DOHH2 (cell line): Measurements from ENCODE around the gene MVB12B.
"Not testable (repeated sequence)": the region's sequence is repeated elsewhere in the genome, so short reads cannot be mapped to it uniquely, and the experiment has no call there.

Source experiments
- H3F3A ChIP-seq: fragments of 200-600 bp; sonication (generic), shearing (Covaris generic); 2 replicates; pipeline ENCODE4 v1.6.0; 2016; ENCODE audit warnings: antibody characterized with exemption, mild to moderate bottlenecking; ENCODE audit not compliant: control insufficient read depth, insufficient read depth
- H3K27ac ChIP-seq: fragments of 200-600 bp; sonication (generic); 2 replicates; pipeline ENCODE4 v1.5.1; 2014; ENCODE audit warnings: low read depth, mild to moderate bottlenecking, low read length, moderate library complexity
- H3K27me3 ChIP-seq: fragments of 200-600 bp; sonication (generic); 2 replicates; pipeline ENCODE4 v1.6.1; 2014; ENCODE audit warnings: mild to moderate bottlenecking, low read length, mixed read lengths; ENCODE audit not compliant: control insufficient read depth
- H3K36me3 ChIP-seq: fragments of 200-600 bp; sonication (generic); 2 replicates; pipeline ENCODE4 v1.6.1; 2014; ENCODE audit warnings: mild to moderate bottlenecking, low read length, moderate library complexity, mixed read lengths; ENCODE audit not compliant: control insufficient read depth
- H3K4me1 ChIP-seq: fragments of 200-600 bp; sonication (generic); 2 replicates; pipeline ENCODE4 v1.6.1; 2014; ENCODE audit warnings: mild to moderate bottlenecking, low read length, mixed read lengths; ENCODE audit not compliant: control insufficient read depth
- H3K4me2 ChIP-seq: fragments of 200-600 bp; sonication (generic); 2 replicates; pipeline ENCODE4 v1.6.0; 2014; ENCODE audit warnings: mild to moderate bottlenecking, low read length, moderate library complexity
- H3K4me3 ChIP-seq: fragments of 200-600 bp; sonication (generic); 2 replicates; pipeline ENCODE4 v1.5.1; 2014; ENCODE audit warnings: mild to moderate bottlenecking, low read length, mixed read lengths
- H3K79me2 ChIP-seq: fragments of 200-600 bp; sonication (generic); 2 replicates; pipeline ENCODE4 v1.6.1; 2014; ENCODE audit warnings: mild to moderate bottlenecking, low read length, mixed read lengths; ENCODE audit not compliant: control insufficient read depth
- H3K9me2 ChIP-seq: fragments of 200-600 bp; sonication (generic); replicated peaks from 2 replicates; pipeline ENCODE4 v1.6.1; 2014; ENCODE audit warnings: mild to moderate bottlenecking, low read length, mixed read lengths; ENCODE audit not compliant: control insufficient read depth
- H3K9me3 ChIP-seq: fragments of 200-600 bp; sonication (generic); 2 replicates; pipeline ENCODE4 v1.6.1; 2014; ENCODE audit warnings: antibody characterized with exemption, low read length, mixed read lengths; ENCODE audit not compliant: control insufficient read depth, insufficient read depth
- H4K20me1 ChIP-seq: fragments of 200-600 bp; sonication (generic); 2 replicates; pipeline ENCODE4 v1.6.0; 2014; ENCODE audit warnings: low read depth, mild to moderate bottlenecking, antibody characterized with exemption, low read length, moderate library complexity; ENCODE audit not compliant: control insufficient read depth, insufficient read depth
- EZH2phosphoT487 ChIP-seq: fragments of 200-600 bp; sonication (generic); IDR thresholded peaks from 2 replicates; pipeline ENCODE4 v1.6.1; 2017; ENCODE audit warnings: borderline replicate concordance, mild to moderate bottlenecking, antibody characterized with exemption, low read length, moderate library complexity, mixed read lengths
- TF ChIP-seq, protein P1 (sequence below): fragments of 200-600 bp; sonication (generic); IDR thresholded peaks from one replicate; pipeline ENCODE4 v1.5.1; 2014; ENCODE audit warnings: antibody characterized with exemption, mild to moderate bottlenecking, low read depth, low read length; ENCODE audit not compliant: poor library complexity, severe bottlenecking

Gene MVB12B

DNA sequence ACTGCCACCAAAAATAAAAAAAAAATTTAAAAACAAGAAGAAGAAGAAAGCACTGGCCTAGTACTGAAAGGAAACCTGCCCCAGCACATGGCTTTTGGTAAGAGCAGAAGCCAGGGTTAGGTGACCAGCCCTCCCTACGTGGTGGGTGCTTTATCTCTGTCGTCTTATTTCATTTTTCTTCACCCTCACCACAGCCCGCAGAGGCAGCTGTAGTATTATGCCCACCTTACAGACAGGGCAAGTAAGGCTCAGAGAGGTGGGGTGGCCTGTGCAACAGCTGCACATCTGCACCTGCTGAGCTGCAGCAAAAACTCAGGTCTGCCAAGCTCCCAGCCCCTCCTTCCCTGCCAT lies 146.3 kb downstream of the MVB12B start:
- Histone ChIP-seq H3K4me3 (no peak overlapping the region), H3F3A (no peaks in the 10 kb centered on the region), H3K4me2 (no peak overlapping the region), H3K36me3 (no peaks in the 10 kb centered on the region), H4K20me1 (no peaks in the 10 kb centered on the region), H3K79me2 (no peaks in the 10 kb centered on the region), H3K9me3 (no peaks in the 10 kb centered on the region), H3K4me1 (peaks cover 30% of the 10 kb centered on the region), H3K27me3 (peaks cover 3% of the 10 kb centered on the region; the same call in 1 of the 2 replicates), H3K27ac (no peak overlapping the region), H3K9me2 (no peaks in the 10 kb centered on the region)
- TF ChIP-seq EZH2phosphoT487: no peak

DNA sequence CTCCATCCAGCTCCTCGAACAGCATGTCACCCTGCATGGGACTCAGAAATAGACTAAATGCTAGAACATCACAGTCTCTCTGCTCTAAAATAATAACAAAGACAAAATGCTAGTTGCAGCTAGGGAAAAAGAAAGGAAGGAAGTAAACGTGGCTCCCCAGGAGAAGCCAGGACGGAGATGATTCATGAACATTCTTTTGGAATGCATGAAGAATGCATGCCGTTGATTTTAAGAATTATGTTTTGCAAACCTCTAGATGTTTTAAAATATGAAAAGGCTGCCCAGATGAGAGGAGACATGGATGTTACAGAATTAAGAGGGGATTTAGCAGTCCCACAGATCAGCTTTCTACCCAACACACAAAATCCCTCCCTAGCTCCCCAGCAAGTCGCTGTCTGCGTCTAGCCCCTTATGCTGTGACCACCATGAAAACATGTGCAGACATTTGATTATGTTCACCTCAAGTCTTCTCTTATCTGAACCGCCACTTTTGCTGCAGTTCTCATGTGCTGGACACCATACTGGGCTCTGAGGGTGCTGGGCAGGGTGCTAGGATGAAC lies 147.7 kb downstream of the MVB12B start:
- TF ChIP-seq, protein P1, sequence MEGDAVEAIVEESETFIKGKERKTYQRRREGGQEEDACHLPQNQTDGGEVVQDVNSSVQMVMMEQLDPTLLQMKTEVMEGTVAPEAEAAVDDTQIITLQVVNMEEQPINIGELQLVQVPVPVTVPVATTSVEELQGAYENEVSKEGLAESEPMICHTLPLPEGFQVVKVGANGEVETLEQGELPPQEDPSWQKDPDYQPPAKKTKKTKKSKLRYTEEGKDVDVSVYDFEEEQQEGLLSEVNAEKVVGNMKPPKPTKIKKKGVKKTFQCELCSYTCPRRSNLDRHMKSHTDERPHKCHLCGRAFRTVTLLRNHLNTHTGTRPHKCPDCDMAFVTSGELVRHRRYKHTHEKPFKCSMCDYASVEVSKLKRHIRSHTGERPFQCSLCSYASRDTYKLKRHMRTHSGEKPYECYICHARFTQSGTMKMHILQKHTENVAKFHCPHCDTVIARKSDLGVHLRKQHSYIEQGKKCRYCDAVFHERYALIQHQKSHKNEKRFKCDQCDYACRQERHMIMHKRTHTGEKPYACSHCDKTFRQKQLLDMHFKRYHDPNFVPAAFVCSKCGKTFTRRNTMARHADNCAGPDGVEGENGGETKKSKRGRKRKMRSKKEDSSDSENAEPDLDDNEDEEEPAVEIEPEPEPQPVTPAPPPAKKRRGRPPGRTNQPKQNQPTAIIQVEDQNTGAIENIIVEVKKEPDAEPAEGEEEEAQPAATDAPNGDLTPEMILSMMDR: no peak
- TF ChIP-seq EZH2phosphoT487: no peak
- Histone ChIP-seq H3K4me1 (peaks cover 29% of the 10 kb centered on the region), H3K4me3 (no peak overlapping the region), H3K27ac (no peak overlapping the region), H3K36me3 (no peaks in the 10 kb centered on the region), H3K9me3 (no peaks in the 10 kb centered on the region), H3K4me2 (no peak overlapping the region), H3K9me2 (no peaks in the 10 kb centered on the region), H3K27me3 (peaks cover 3% of the 10 kb centered on the region; the same call in 1 of the 2 replicates), H4K20me1 (no peaks in the 10 kb centered on the region), H3K79me2 (no peaks in the 10 kb centered on the region), H3F3A (no peaks in the 10 kb centered on the region)

DNA sequence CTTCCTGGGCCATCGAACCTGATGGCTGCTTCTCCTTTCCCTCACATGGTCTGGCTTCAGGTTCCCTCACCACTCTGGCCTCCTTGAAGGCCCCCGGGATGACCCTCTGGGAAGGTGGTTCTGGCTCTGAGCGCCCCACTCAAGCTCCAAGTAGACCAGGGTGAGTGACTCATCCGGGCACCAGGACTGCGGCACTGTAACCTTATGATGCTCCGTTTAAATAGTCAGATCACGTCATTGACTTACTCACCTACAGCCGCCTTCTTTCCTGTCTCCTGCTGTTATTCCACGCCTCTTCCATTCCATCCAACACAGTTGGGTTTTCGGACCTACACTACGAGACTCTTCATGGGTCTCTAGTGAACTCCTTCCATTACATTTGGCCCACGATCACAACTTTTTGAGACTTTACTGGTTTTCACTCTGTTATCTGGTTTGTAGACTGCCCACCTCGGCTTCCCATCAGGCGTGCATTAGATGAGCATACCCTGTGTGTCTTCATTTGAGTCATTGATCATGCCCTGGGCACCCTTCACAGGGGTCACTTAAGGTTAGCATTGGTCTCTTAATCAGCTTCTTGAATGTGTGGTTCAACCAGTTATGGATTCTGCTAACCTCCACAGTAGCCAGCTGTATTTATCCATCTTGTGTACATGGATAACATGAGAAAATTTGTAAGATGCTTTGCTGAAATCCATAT lies 148.3 kb downstream of the MVB12B start:
- no peak for TF ChIP-seq EZH2phosphoT487
- TF ChIP-seq, protein P1: no peak
- Histone ChIP-seq H3K36me3 (no peaks in the 10 kb centered on the region), H3K9me3 (no peaks in the 10 kb centered on the region), H3K4me1 (peaks cover 23% of the 10 kb centered on the region), H3K27ac (no peak overlapping the region), H3F3A (no peaks in the 10 kb centered on the region), H3K9me2 (no peaks in the 10 kb centered on the region), H3K79me2 (no peaks in the 10 kb centered on the region), H4K20me1 (no peaks in the 10 kb centered on the region), H3K4me3 (no peak overlapping the region), H3K4me2 (no peak overlapping the region), H3K27me3 (peaks cover 3% of the 10 kb centered on the region; the same call in 1 of the 2 replicates)

DNA sequence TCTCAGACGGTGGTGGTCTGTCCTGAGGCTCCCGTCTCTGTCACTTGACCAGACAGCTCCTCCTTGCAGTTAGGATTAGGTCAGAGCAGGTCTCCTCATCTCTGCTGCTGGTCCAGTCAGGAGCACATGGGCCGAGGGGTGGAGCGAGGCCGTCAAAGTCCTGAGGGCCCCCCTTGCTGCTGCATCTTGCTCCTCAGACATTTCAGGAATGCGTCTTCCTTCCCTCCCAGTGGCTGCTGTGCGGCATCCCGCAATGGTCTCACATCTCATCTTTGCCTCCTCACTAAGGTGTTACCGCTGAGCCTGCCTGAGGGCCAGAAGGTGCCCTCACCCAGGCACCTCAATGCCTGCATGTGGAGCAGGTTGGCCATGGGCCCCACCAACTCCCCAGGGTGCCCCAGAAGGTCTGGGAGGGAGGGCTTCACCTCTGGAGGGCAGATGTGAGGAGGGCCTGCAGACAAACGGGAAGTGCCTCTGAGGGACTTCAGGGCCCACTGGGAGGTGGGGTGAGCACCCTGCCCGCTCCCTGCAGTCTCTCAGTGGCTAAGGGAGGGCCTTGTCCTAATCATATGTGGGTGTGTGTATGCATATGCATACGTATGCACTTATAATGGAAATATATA lies 149.4 kb downstream of the MVB12B start:
- Histone ChIP-seq H3K27ac (no peak overlapping the region), H3K4me3 (no peak overlapping the region), H3K27me3 (peaks cover 3% of the 10 kb centered on the region; the same call in 1 of the 2 replicates), H3K4me2 (no peak overlapping the region), H4K20me1 (no peaks in the 10 kb centered on the region), H3K79me2 (no peaks in the 10 kb centered on the region), H3K9me2 (no peaks in the 10 kb centered on the region), H3K4me1 (peaks cover 12% of the 10 kb centered on the region), H3F3A (no peaks in the 10 kb centered on the region), H3K36me3 (no peaks in the 10 kb centered on the region), H3K9me3 (no peaks in the 10 kb centered on the region)
- TF ChIP-seq, protein P1: no peak
- TF ChIP-seq EZH2phosphoT487: no peak

DNA sequence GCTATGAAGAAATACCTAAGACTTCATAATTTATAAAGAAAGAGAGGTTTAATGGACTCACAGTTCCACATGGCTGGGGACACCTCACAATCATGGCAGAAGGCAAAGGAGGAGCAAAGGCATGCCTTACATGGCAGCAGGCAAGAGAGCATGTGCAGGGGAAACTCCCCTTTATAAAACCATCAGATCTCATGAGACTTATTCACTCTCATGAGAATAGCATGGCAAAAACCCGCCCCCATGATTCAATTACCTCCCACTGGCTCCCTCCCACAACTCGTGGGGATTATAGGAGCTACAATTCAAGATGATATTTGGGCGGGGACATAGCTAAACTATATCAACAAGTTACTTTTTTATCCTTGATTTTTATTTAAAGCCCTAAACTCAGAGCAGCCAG lies 150.8 kb downstream of the MVB12B start:
- H3K36me3 ChIP-seq, H3K27me3 ChIP-seq, H3K9me2 ChIP-seq, H3K9me3 ChIP-seq, H3K4me1 ChIP-seq, H3K4me3 ChIP-seq, H3K27ac ChIP-seq, H3K79me2 ChIP-seq, H4K20me1 ChIP-seq, H3K4me2 ChIP-seq, H3F3A ChIP-seq: not testable (repeated sequence)
